Prostate gland (tissue), 2 donors: ENCODE results near the gene COMMD9. TPM values are rescaled to one million over a fixed set of nuclear protein-coding genes. Genes with fewer than 3 reads are reported as not detected.
"Not testable (repeated sequence)": the region's sequence is repeated elsewhere in the genome, so short reads cannot be mapped to it uniquely, and the experiment has no call there.

Source experiments
- DNase-seq: peaks from one replicate; pipeline ENCODE4 v3.0.0-alpha.2; 2019; ENCODE audit warnings: low spot score
- H3K27ac ChIP-seq, 2 donors: fragments of 200-600 bp; sonication (generic); 2 replicates each; pipeline ENCODE4 v1.5.1; 2017 to 2019
- H3K27me3 ChIP-seq: fragments of 200-600 bp; sonication (generic); replicated peaks from 2 replicates; pipeline ENCODE4 v1.5.1; 2019; ENCODE audit not compliant: insufficient read depth
- H3K36me3 ChIP-seq, 2 donors: fragments of 200-600 bp; sonication (generic); 1 replicate in 1 of 2; 2 replicates in 1 of 2; pipeline versions ENCODE4 v1.5.1 to v1.8.1; 2017 to 2019
- H3K4me1 ChIP-seq: fragments of 200-600 bp; sonication (generic); replicated peaks from 2 replicates; pipeline ENCODE4 v1.5.1; 2019
- H3K4me3 ChIP-seq, 2 donors: fragments of 200-600 bp; sonication (generic); 2 replicates each; pipeline ENCODE4 v1.5.1; 2017 to 2019
- H3K9me3 ChIP-seq: fragments of 200-600 bp; sonication (generic); 2 replicates; pipeline ENCODE4 v1.5.1; 2017
- POLR2A ChIP-seq: fragments of 450-650 bp; IDR thresholded peaks from one replicate; pipeline ENCODE4 v1.6.1; 2016; ENCODE audit warnings: antibody characterized with exemption, mild to moderate bottlenecking
- POLR2AphosphoS5 ChIP-seq: sonication (generic); formaldehyde crosslinking; IDR thresholded peaks from one replicate; pipeline ENCODE4 v1.6.1; 2017; ENCODE audit warnings: antibody characterized with exemption
- WGBS: methylation state at CpG from one replicate; pipeline ENCODE4 v1.1.5; 2018; 5-methylcytosine and 5-hydroxymethylcytosine counted together
- intact Hi-C: fragments of 100-400 bp; cut with DNase I; formaldehyde crosslinking; loops from one replicate; pipeline ENCODE4 v1.14.2; 2022
- total RNA-seq, 2 donors: library from RNA; depleted of rRNA; stranded (reverse); fragments of >200 nt; gene quantifications; one replicate each; pipeline ENCODE4 v1.1.0, GENCODE V29; 2016
- TF ChIP-seq, protein P1 (sequence below), 4 experiments: fragments of 200-600 bp in 2 of 4; fragments of 450-650 bp in 2 of 4; sonication (generic) in 2 of 4; IDR thresholded peaks; 1 replicate in 3 of 4; 2 replicates in 1 of 4; pipeline ENCODE4 v1.5.1; 2016 to 2019; ENCODE audit warnings: antibody characterized with exemption in 4 of 4, mild to moderate bottlenecking in 2 of 4, moderate library complexity in 2 of 4

COMMD9 gene
- total RNA-seq, 2 donors from 2014 or later, result 34.3 to 40.4 TPM

DNA sequence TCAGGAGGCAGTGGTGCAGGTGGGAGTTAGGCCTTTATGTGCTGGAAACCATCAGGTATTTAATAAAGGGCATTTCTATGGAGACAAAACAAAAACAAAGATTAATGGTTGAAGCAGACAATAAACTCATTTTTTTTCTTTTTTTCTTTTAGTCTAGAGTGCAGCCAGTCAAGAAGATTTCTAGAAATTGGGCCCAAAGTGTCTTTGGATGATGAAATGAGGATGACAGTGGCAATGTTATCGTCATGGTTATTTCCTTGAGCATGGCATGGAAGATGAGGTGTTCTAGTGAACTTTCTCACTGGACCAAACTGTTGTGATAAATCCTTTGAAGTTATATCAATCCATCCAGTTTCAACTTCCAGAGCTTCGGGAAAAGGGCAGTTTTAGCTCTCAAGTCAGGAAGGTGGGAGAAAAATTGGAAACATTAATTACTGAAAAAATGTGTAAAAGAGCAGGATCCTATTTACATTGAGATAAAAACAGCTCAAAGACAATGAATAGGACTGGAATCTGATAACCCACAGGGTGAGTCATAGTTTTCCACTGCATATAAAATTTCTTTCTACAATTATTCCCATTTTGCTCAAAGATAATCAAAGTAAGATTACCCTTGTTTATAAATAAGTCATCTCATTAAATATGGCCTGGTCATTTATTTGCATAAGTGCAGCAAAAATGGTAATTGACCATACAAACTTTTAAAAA lies 39.9 kb upstream of the COMMD9 start:
- no peak for DNase-seq
- intact Hi-C loops, result no loop called here
- Histone ChIP-seq H3K27me3 (no peaks in the 10 kb centered on the region), H3K4me3 (no peak overlapping the region), H3K9me3 (no peaks in the 10 kb centered on the region), H3K27ac (no peak overlapping the region), H3K36me3 (no peaks in the 10 kb centered on the region), H3K4me1 (no peaks in the 10 kb centered on the region)
- 79% methylated on average over 2 of the region's 2 CpGs for WGBS
- TF ChIP-seq POLR2AphosphoS5, result no peak
- TF ChIP-seq POLR2A, result no peak
- TF ChIP-seq, protein P1, sequence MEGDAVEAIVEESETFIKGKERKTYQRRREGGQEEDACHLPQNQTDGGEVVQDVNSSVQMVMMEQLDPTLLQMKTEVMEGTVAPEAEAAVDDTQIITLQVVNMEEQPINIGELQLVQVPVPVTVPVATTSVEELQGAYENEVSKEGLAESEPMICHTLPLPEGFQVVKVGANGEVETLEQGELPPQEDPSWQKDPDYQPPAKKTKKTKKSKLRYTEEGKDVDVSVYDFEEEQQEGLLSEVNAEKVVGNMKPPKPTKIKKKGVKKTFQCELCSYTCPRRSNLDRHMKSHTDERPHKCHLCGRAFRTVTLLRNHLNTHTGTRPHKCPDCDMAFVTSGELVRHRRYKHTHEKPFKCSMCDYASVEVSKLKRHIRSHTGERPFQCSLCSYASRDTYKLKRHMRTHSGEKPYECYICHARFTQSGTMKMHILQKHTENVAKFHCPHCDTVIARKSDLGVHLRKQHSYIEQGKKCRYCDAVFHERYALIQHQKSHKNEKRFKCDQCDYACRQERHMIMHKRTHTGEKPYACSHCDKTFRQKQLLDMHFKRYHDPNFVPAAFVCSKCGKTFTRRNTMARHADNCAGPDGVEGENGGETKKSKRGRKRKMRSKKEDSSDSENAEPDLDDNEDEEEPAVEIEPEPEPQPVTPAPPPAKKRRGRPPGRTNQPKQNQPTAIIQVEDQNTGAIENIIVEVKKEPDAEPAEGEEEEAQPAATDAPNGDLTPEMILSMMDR (IDR thresholded peaks at IDR 0.05), result no peak

DNA sequence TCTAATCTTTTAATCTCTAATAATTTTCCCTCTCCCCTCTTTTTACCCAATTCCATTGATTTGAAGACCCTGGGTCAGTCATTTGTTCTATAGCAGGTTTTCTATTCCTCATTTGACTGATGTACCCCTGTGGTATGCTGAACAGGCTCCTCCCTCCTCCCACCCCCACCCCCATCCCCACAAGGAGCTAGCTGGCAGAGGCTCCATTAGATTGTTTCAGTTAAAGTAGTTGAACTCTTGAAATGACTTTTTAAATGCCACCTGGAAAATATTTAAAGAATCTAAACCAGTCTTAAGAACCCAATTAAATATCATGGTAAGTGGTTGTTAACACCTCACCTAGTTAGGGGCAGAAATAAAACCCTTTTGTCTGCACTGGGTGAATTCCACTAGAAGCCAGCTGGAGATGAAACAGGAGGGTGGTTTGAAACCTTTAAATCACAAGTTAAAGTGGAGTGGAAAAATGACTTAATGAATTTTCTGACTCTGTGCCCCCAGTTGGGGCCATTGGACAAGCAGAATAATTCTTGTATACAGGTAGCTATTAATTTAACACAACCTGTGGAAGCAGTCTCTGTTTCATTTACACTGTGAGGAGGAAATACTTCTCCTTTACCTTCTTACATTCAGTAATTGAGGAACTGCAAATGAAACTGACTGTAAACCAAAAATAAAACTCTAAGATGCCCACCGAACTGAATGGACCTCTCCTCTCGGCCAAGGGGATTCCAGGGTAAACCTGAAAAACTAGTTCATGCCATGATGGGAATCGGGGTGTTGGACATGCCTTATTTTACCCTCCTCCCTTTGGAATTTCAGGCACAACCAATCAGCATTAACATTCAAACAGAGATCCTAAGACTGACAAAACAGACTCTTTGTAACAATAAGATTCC lies 37.5 kb upstream of the COMMD9 start:
- no peaks in the 10 kb centered on the region for H3K36me3 ChIP-seq
- TF ChIP-seq, protein P1 (IDR thresholded peaks at IDR 0.05), result no peak
- TF ChIP-seq POLR2AphosphoS5 (no peak), POLR2A (no peak)
- no peak overlapping the region for H3K27ac ChIP-seq
- H3K4me1 ChIP-seq, result no peaks in the 10 kb centered on the region
- H3K4me3 ChIP-seq, result no peak overlapping the region
- no peaks in the 10 kb centered on the region for H3K9me3 ChIP-seq
- no peaks in the 10 kb centered on the region for H3K27me3 ChIP-seq
- no peak for DNase-seq
- intact Hi-C loops, result no loop called here
- WGBS, result 48% methylated on average over 3 of the region's 3 CpGs

DNA sequence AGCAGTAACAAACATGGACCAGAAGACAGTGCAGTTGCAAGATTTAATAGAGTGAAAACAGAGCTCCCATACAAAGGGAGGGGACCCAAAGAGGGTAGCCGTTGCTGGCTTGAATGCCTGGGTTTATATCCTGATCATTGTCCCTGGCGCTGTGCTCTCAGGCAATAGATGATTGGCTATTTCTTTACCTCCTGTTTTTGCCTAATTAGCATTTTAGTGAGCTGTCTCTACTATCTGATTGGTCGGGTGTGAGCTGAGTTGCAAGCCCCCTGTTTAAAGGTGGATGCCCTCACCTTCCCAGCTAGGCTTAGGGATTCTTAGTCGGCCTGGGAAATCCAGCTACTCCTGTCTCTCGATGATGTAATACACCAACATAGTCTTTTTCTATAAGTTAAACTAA lies 36.2 kb upstream of the COMMD9 start:
- H3K4me3 ChIP-seq, intact Hi-C loops, H3K9me3 ChIP-seq, H3K27me3 ChIP-seq, H3K36me3 ChIP-seq, H3K27ac ChIP-seq, H3K4me1 ChIP-seq, DNase-seq: not testable (repeated sequence)
- 90% methylated on average over 5 of the region's 5 CpGs for WGBS

DNA sequence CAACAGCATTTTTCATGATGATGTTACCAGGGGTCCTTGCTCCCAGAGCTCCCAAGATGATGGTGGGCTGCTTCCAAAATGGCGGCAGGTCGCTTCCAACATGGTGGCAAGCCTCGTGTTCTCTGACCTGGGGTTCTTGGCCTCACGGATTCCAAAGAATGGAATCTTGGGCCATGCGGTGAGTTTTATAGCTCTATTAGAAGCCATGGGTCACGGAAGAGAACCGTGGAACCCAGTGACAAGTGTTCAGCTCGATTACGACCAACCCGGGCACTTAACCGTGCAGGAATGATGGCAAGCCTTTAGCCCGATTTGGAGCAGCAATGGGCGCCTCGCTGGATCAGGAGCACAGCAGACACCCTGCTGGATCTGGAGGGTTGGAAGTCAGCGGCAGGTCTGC lies 35.7 kb upstream of the COMMD9 start:
- intact Hi-C loops, H3K36me3 ChIP-seq, H3K27me3 ChIP-seq, H3K4me3 ChIP-seq, H3K27ac ChIP-seq, H3K4me1 ChIP-seq, H3K9me3 ChIP-seq, DNase-seq: not testable (repeated sequence)
- WGBS, result 96% methylated on average over 15 of the region's 15 CpGs

DNA sequence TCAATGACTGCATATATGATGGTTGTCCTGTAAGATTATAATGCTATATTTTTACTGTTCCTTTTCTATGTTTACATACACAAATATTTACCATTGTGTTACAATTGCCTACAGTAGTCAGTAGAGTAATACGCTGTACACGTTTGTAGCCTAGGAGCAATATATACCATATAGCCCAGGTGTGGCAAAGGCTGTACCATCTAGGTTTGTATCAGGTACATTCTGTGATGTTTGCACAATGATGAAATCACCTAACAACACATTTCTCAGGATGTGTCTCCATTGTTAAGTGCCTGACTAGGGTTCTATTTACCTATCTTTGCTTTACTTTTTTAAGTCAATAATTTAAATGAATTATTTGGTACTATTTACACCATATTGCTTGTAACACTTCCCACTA lies 28.8 kb upstream of the COMMD9 start:
- 50% methylated on average over 2 of the region's 2 CpGs for WGBS
- Histone ChIP-seq H3K36me3 (no peaks in the 10 kb centered on the region), H3K4me3 (no peak overlapping the region), H3K9me3 (no peaks in the 10 kb centered on the region), H3K4me1 (no peaks in the 10 kb centered on the region), H3K27ac (no peak overlapping the region), H3K27me3 (no peaks in the 10 kb centered on the region)
- DNase-seq, result no peak
- intact Hi-C loops, result no loop called here
- TF ChIP-seq, protein P1 (IDR thresholded peaks at IDR 0.05), result no peak
- TF ChIP-seq POLR2A (no peak), POLR2AphosphoS5 (no peak)
